HT-29 (cell line): ENCODE measurements around the gene ETV3. TPM values are rescaled to one million over a fixed set of nuclear protein-coding genes. Genes with fewer than 3 reads are reported as not detected.
"Not testable (repeated sequence)": the region's sequence is repeated elsewhere in the genome, so short reads cannot be mapped to it uniquely, and the experiment has no call there.

Source experiments
- DNase-seq: peaks from one replicate; pipeline ENCODE4 v3.0.0-alpha.2; 2015; ENCODE audit warnings: low spot score
- total RNA-seq: library from RNA; depleted of rRNA; stranded (reverse); fragments of >200 nt; shearing (Covaris generic); gene quantifications from 2 replicates; pipeline ENCODE4 v1.2.3, GENCODE V29; 2014; rRNA removed

The ETV3 gene
- 8.9 and 9.5 TPM in 2 replicates for total RNA-seq

DNA sequence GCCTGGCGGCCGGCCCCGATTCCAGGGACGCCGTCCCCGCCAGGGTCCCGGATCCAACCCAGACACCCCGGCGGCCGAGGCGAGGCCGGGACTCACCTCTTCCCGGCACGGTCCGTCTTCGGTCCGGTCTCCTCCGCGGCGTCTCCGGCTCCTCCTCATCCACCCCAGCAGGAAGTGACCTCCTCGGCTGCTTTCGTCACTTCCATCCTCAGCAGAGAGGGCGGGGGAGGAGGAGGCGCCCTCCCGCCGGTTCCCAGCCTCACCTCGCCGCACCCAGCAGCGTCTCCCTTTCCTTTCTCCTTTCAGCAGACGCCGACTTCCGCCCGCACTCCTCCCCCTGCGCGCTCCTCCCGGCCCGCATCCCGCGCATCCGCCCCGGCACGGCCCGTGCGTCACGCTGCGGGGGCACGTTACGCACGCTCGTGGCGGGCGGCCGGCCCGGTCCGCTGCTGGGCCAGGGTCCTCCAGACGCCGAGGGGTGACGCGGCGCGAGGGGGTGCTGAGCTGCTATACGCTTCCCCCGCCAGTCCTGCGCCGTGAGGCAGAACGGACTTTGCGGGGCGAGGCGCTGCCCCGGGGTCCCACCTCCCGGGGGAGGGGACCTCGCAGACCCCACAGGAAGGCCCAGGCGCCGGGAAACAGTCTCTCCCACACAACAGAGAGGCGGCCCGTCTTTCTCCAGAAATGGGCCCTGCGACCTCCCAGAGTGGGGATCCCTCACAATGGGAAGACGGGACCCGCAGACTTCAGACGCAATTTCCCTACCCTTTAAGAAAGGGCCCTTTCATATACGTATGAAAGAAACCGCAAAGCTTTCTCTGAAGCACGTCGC lies at the start of gene ETV3:
TSS of gene ETV3 (minus strand) at position 176 of the 832 bp plus-strand sequence. CDS start 2,043 bp downstream, outside the sequence.
- DNase-seq: peak; percentile 89

DNA sequence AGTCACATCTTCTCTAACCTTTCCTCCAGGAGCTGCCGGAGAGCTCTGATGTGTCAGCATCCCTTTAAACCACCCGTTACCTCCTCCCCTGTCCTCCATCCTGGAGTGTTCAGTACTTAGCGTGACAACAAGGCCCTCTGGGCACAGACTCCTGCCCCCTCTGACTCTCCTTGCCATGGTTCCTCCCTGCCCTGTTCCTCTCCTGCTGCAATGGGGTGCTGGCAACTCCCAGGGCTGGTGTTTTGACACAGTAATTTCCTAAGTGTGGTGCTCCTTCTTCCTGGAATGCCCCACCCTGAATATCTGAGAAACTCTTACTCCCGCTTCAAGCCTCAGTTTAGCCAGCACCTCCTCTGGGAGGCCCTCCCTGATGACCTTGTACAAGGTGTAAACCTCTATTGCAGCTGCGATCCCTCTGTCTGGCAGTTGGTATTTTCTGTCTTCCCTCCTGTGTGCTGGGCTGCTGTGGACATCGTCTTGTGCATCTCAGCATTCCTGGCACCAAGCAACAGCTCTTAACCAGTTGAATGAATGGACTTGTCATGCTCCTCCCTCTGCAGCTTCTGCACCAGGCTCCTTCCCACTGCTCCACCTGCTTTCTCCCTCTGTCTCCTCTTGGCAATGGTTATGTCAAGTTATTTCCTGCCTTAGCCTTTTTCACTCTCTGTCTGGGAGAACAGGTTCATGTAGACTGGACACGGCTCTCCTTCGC lies 48.2 kb upstream of the ETV3 start:
- no peak for DNase-seq

DNA sequence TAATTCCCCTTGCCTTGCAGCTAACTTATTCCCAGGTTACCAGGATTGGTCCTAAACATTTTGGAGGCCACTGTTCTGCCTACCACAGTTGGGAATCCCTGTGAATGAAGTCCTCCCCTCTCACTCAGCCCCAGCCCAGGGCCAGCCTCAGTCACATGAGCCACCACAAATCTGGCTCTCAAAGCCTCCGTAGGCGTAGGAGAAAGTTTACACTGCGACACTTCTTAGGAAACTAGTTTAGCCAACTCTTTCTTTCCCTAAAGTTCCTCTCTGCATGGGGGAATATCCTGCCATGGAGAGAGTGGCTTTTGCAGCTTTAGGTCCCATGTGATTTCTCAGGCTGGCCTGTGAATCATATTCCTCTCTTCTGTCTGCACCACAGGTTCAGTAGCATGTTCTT lies 45.7 kb upstream of the ETV3 start:
- no peak for DNase-seq

DNA sequence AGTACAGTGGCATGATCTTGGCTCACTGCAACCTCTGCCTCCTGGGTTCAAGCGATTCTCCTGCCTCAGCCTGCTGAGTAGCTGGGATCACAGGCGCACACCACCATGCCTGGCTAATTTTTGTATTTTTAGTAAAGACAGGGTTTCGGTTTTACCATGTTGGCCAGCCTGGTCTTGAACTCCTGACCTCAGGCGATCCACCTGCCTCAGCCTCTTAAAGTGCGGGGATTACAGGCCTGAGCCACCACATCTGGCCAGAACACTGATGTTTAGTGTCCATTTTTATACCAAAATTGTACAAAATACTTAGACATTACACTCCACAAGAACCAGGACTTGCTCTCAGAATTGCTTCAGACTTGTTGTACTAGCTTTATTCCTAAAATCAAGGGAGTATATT lies 44.2 kb upstream of the ETV3 start:
- not testable (repeated sequence) for DNase-seq

DNA sequence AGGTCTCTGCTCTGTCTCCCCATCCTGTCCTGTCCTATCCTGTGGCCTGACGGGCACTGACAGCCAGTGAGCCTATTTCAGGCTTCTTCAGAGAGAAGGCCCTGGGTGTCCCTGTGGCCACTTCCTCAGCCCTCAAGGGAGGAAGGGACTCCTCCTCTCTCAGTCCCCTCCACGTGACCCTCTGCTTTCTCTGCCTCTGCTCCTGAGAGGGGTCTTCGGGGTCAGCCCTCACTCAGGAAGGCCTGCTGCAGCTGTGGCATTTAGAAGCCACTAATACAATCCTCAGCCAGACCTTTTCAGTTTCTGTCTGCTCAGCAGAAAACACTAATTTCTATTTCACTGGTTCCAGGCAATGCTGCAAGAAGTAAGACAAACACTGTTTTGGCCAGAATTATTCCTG lies 43.6 kb upstream of the ETV3 start:
- no peak for DNase-seq

DNA sequence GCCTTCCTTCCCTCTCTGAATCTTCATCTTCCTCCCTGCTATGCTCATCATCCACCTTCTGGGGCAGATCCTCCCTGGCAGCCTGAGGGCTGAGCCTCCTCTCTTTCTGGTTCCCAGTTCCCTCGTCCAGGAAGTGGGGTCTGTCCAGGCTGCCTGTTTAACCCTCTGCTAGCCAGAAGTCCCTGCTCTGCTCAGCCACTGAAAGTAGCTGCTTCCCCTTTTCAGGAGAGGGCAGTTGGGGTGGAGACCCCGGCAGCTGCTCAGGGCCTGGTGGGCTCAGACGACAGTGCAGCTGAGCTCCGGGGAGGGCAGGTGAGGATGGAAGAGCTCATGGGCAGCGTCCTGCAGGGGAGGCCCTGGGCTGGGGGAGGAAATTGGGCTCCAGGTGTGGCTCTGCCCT lies 43.1 kb upstream of the ETV3 start:
- no peak for DNase-seq

DNA sequence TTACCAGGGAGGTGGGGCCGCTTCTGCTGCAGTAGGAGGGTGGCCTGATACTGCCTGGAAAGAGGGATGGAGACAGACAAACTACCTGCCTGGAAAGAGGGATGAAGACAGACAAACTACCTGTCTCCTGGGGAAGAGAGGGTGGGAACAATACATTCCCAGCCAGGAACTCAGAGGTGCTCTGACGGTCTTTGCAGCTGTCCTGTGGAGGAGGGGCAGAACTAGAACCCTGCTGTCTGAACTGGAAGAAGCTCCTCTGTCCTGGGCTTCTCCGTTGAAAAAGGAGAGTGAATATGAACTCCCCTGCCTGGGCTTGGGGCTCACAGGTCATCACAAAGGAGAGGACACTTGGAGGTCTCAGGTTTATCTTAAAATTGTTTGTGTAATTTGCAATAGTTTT lies 40.3 kb upstream of the ETV3 start:
- DNase-seq: no peak

DNA sequence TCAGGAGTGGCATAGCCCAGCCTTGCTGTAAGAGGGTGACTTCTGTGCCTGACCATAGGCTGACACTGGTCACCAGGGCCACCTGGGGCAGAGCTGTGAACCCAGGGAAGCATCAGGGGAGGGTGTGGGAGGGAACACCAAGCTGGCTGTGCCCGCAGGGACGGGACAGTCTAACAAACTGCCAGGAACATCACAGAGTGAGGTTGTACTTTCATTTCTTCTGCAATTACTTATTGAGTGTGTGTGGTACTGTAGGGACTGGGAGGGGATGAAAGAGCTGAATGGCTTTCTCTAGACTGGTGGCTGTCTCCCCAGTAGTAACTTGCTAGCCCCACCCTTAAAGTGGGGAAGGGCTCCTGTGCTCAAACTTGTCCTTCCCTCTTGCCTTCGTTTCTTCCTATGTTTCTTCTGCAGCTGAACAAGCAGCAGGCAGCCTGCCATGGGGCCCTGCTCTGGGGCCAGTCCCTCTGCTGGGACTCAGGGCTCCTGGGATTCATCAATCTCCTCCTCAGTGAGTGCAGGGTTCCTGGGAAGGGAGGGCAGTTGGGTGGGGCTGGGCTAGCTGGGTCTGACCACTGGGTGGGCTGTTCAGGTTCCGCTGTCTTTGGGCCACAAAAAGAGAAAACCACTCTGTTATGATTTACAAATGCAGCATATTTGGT lies 39.7 kb upstream of the ETV3 start:
- DNase-seq: no peak

DNA sequence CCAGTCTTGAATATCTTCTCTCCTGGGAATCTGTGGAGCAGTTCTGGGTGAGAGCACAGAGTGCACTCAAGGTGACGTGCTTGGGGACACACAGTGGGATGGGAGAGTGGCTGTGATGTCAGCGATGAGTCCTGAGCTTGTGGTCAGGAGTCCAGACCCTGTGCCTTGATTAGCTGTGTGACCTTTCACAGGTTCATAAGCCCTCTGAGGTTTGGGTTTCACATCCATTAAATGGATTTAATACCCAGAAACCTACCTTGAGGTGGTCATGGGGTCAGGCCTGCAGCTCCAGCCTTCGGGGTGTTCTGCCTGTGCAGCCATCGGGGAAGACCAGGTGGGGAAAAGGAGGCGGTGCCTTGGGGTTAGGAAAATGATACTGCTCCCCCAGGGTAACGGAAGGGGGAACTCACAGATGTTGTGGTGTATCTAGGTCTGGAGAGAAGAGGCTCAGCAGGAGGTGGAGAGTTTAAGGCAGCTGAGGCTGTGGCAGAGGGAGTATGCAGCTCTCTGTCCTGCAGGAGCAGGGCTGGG lies 38.5 kb upstream of the ETV3 start:
- DNase-seq: no peak

DNA sequence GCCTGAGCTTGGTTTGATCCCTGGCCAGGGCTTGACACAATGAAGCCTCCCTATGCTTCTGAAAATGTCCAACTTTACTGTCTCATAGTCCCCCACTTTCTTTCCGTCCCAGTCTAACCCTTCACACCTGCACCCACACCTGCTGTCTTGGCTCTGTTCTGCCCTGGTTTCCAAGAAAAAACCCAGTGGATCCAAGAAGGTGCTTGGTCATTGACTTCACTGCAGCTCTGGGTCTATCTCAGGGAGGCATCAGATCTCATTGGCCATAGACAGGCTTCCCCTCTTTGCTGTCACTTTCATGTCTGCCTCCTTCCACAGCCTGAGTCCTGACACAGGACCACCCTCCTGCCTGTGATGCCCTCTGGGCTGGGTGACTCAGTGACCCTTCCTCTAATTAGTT lies 37.8 kb upstream of the ETV3 start:
- DNase-seq: no peak

DNA sequence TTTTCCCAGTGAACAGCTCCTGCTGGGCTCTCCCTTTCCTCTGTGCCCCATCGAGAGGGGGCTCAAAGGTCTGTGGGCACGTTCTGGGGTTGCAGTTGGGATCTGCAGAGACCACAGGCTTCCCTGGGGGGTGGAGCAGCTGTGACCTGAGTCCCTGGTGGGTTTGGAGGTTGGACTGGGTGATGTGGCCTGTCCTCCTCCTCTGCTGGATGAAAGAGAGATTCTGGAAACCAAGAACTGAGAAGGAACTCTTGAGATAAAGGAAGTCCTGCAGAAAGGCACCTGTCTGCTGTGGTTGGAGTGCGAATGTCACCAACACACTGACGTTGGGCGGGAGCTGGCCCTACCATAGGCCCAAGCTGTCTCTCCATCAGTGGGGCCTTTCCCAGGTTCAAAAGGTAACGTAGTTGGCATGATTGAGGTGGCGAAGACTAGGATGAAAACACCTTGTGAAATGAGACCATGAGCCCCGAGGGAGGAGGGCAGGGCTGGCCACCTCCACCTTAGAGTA lies 35.8 kb upstream of the ETV3 start:
- DNase-seq: no peak

DNA sequence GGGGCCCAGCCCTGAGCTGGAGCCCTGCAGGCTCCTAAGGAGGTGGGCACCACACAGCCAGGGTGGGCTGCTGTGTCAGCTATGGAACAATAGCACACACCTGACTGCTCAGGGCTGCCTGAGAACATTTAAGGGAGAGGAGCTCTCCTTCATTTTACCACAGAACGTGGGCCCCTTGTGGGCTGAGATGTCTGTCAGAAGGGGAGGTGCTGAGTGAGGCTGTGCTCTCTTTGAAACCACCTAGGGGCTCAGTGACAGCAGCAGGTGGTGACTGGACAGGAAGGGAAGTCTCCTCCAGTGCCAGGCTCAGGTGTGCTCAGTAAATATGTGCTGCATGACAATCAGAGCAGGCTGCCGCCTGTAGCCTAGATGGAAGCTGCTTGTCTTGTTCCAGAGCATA lies 35.0 kb upstream of the ETV3 start:
- DNase-seq: not testable (repeated sequence)

DNA sequence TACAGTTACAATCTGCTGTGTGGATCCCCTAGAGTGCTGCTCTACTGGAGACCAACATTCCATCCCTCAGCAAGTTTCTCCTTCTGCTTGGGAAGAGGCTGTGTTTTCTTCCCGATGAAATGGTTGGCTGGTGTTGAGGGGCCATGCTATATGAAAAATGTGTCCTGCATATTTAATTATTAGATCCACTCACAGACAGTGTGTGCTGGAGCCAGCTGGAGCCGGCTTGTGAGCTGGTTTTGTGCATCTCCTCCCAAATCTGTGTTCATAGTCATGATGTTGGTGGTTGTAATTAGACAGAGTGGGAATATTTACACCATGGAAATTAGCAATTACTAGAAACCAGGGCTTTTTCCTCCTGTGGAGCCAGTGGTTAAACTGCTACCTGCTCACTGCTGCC lies 34.4 kb upstream of the ETV3 start:
- not testable (repeated sequence) for DNase-seq

DNA sequence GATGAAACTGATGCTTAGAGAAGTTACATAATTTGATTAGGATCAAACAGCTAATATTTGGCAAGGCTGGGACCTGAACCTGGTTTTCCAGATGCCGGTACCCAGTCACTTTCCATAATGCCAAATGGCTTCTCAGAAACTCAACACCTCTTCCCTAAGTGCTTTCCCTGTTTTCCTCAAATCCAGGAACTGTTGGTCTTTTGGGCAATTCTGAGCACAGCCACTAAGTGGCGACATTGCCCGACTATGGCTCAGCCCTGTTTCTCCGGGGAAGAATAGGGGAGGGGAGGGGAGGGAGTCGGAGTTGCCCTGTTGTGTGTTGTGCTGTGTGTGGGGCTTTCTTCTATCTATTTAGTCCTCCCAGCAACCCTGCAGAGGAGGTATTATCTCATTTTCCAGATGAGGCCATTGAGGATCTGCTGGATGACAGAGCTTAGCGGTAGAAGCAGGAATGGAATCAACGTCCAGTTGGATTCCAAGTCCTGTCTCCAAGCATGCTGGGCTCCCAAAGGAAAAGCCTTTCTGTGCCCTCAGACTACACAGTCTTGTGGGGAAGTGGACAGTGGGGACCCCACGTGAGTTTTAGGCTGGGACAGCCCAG lies 33.8 kb upstream of the ETV3 start:
- peak; percentile 36 for DNase-seq

DNA sequence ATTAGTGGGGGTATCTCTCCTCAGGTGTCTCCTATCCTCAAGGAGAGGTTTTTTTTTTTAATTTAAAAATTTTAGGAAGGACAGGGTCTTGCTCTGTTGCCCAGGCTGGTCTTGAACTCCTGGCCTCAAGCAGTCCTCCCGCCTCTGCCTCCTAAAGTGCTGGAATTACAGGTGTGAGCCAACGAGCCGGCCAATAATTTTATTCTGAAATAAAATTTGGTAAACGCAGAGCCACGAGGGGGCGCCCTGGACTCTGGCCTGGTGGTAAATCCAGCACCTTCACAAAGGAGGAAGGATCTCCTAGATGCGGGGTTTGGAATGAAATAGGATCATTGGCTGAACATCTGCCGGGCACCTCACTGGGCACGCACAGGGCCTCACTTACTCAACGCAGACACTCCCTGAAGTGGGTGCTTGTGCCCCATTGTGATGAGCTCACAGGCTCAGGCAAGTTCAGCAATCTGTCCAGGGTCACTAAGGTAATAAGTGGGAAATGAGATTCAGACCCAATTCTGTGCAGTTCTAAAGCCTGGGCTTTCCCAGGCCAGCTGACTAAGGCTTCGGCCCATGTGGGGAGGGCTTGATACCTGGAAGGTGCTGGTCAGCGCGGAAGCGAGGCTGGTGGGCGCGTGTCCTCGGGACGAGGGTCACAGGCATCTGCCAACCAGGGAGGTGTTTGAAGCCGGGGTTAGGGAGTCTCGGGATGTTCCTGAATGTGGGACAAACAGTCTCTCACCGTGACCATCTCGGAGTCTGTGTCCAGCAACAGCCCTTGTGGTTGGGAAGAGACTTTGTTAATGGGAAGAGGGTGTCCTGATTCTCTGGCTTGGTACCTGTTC lies 32.7 kb upstream of the ETV3 start:
- peak; percentile 72 for DNase-seq

DNA sequence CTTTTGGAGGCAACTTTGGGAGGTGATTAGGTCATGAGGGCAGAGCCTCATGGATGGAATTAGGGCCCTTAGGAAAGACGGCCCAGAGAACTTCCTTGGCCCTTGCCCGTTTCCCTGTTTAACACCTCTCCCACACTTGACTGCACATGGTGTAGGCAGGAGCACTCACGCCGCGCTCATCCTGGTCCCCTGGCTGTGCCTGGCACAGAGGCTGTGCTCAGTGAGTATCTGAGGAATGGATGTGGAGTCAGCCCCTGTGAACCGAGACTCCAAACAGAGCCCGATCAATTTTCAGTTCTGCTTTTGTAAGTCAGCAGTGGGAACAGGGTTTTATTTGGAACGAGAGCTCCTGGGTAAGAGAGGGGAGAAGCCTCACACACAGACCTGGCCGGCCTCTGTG lies 29.8 kb upstream of the ETV3 start:
- no peak for DNase-seq

DNA sequence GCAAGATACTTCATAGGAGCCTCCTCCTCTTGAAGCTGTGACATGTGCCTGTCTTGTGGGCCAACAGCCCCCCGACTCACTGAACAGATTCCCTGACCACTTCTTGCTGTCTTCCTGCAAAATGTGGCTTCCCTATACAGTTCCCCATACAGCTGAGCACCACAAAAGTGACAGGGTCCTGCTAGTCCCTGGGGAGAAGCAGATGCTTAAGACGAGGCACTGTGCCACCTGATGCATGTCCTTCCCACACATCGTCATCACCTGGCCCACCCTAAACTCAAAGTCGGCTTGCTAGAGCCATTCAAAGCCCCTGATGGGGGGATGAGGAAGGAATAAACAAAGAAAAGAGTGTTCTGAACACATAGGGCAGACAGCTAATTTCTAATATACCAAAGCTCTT lies 29.2 kb upstream of the ETV3 start:
- DNase-seq: no peak

DNA sequence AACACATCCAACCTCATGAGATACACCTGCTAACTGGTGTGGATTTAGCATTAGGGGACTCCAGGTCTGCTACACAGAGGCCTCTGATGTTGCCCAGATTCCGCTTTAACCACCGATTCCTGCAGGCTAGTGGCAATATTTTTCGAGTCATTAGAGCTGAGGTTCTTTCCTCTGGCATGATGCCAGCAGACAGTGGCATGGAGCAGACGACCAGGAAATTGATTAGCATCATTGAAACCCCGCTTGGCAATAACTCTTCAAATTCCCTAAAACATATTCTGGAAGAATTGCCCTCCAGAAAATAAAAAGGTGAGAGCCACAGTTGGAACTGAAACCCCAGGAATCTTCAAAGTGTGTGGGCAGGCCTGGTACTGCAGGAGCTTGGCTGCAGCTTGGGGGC lies 28.4 kb upstream of the ETV3 start:
- DNase-seq: no peak

DNA sequence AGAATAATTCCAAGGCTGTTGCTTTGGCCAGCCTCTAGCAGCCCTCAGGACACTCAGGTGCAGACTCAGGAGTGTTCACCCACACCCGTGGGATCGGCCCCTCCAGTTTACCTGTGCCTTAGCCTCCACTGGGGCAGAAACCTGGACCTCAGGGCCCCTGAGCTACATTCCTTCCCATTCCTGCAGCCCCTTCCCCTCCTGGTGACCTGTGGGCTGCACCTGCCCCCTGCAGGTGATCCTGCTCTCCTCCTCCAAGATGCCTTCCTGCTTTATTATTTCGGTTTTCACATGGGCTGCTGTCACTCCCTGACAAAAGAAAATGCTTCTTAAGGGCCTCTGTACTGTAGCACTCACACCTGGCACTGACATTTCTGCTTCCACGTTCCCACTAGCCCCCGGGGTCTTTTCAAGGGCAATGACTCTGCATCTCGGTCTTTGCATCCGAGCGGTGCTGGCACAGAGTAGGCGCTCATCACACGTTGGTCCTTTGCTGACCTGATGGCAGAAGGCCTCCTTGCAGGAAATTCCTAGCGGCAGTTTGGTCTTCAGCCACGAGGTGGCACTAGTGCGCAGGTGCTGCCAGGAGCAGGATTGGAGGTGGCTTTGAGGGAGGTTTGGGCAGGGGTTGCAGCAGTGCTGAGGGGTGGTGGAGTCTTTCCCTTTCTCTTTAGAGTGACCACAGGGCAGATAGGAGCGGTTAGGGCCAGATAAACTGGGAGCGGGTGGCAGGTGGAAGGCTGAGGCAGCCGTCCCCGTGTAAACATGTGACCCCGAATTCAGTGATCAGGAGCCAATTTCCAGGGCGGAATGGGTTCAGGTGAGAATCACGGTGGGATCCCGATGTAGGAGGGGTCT lies 25.3 kb upstream of the ETV3 start:
- DNase-seq: peak; percentile 80

DNA sequence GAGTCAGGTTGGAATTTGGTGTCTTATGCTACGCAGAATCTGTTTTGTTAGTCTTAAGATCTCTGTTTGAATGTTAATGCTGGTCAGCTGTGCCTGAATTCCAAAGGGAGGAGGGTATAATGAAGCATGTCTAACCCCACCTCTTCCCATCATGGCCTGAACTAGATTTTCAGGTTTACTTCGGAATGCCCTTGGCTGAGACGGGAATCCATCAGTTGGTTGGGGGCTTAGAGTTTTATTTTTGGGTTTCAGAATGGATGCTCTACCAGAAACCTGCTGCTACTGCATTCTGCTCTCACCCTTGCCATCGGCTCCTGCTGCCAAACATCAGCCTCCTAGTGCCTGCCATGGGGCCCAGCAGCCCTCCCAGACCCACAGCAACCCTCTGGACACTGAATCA lies 24.1 kb upstream of the ETV3 start:
- DNase-seq: no peak
